Heart left ventricle (tissue), 13 donors: Measurements from ENCODE around the gene EPOP.

Experiments
- CTCF ChIP-seq, 12 donors: fragments of 200-600 bp; sonication (generic) in 4 of 12; IDR thresholded peaks; one replicate each; pipeline versions ENCODE4 v1.5.0 to v1.8.0; 2018 to 2022; ENCODE audit warnings: antibody characterized with exemption in 12 of 12, mild to moderate bottlenecking in 5 of 12
- POLR2A ChIP-seq, 2 donors: fragments of 450-650 bp; IDR thresholded peaks; one replicate each; pipeline ENCODE4 v1.6.1; 2017; ENCODE audit warnings: antibody characterized with exemption in 2 of 2, mild to moderate bottlenecking in 2 of 2, moderate library complexity in 2 of 2
- donor health status: ischemic (EF 13 %, LVEDD 7.1; RV severe dilation, severe dysfunction).
- donor health status: DM: no; HTN: yes; CAD: no.
- donor health status: DM: no; HTN: no; CAD: no.
- donor health status: ischemic (EF 25% LVEDD 6.9; RV normal size, moderate dysfunction).
- donor health status: ischemic (EF 25% LVEDD 5.7; RV mildly dilated, moderate dysfunction).
- donor health status: ischemic (EF 35%, LVEDD 5.7; RV mildly dilated, moderate dysfunction).
- donor health status: nonischemic (EF 11% LVEDD 7.7; RV severe dilation, severe dysfunction).
- donor health status: DM: yes; HTN: yes; CAD: no.
- donor health status: PGD.
- donor health status: ischemic (EF 29% LVEDD 5.4; RV normal size, mild dysfunction).
- donor health status: nonischemic (EF 23%, LVEDD 6.1; RV moderate dilation, normal function).

DNA sequence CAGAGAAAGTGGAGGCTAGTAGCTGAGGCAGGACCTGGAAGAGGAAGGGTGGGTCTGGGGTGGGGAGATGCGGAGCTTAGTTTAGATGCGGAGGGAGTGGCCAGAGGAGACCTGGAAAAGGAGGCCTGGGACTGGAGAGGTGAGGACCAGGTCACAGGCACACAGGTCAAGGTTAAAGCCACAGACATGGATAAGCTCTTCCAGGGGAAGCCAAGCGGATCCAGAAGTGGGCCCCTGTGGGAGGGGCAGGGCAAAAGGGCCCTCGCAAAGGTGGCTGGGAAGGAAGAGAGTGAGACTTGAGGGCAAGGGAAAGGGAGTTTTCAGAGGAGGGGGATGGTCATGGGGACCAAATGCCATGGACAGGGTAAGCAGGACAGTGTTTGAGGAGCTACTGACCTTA, 16.4 kb upstream of the EPOP start:
- TF ChIP-seq CTCF (IDR thresholded peaks at IDR 0.05) (no peak), POLR2A (IDR thresholded peaks at IDR 0.05) (no peak)
